Stimulated activated CD8-positive, alpha-beta memory T cell treated with anti-CD3 and anti-CD28 coated beads, Interleukin-12 subunit alpha, Interleukin-12 subunit beta, amount 100 ng/mL, for 4 hours (primary cell): ENCODE results near the gene MRFAP1L1.

ENCODE experiments used
- DNase-seq: peaks from one replicate; pipeline ENCODE4 v3.0.0-alpha.2; 2020; ENCODE audit warnings: low read depth

MRFAP1L1 gene

GRCh38 chr4:6660430-6660829 is 49.2 kb downstream of the MRFAP1L1 start:
- DNase-seq, result no peak

GRCh38 chr4:6659897-6660296 is 49.8 kb downstream of the MRFAP1L1 start:
- DNase-seq, result no peak

GRCh38 chr4:6658597-6659075 is 51.0 kb downstream of the MRFAP1L1 start:
- peak; percentile 50 for DNase-seq

GRCh38 chr4:6658209-6658595 is 51.5 kb downstream of the MRFAP1L1 start:
- DNase-seq, result no peak
